Measurements from ENCODE around the gene GJD4. TPM values are rescaled to one million over a fixed set of nuclear protein-coding genes. Genes with fewer than 3 reads are reported as not detected.

GJD4 gene
- total and polyA plus RNA-seq, 12 donors = 0.03 TPM; not detected in 11

- TF ChIP-seq CTCF (IDR thresholded peaks at IDR 0.05) = peak; percentile 24 to 66 (median 48)
- peak overlapping the region; percentile 32 to 91 (median 57) for H3K4me3 ChIP-seq
- H3K27me3 ChIP-seq = peaks cover 0 to 90% (median 0%) of the 10 kb centered on the region in 7 donors
- H3K27ac ChIP-seq = peak overlapping the region in 2 of 10 donors; percentile 60 to 66
- peaks cover 8 to 66% (median 36%) of the 10 kb centered on the region in 9 donors for H3K4me1 ChIP-seq
- intact Hi-C loops (cut with DNase I) = loop anchor here in 8 of 10 donors (2.0 to 10.0 kb wide), 12 partner anchors 124 to 1137 kb away; no protein-coding TSS in a partner anchor
- H3K9me3 ChIP-seq = no peaks in the 10 kb centered on the region
- 0% methylated on average over 41 to 53 of the region's 53 CpGs for WGBS, 2 donors
- DNase-seq = peak; percentile 50 to 72
- ATAC-seq = peak in 4 of 8 donors; percentile 6 to 30 (median 18)
- H3K36me3 ChIP-seq = peaks cover 0 to 7% (median 0%) of the 10 kb centered on the region in 9 donors
Measured at GRCh38 chr10:35640474-35640873, 35.3 kb downstream of the GJD4 start.

- peaks cover 0 to 7% (median 0%) of the 10 kb centered on the region in 9 donors for H3K36me3 ChIP-seq
- no peaks in the 10 kb centered on the region for H3K9me3 ChIP-seq
- H3K27me3 ChIP-seq = peaks cover 0 to 85% (median 0%) of the 10 kb centered on the region in 7 donors
- DNase-seq (peak; percentile 42 to 67), ATAC-seq (peak; percentile 13 to 35 (median 28))
- H3K4me3 ChIP-seq = peak overlapping the region; percentile 75 to 94 (median 84)
- H3K27ac ChIP-seq = peak overlapping the region; percentile 84 to 99 (median 90)
- intact Hi-C loops (cut with DNase I) = loop anchor here in 8 of 10 donors (2.0 to 10.0 kb wide), 12 partner anchors 124 to 1136 kb away; no protein-coding TSS in a partner anchor
- peaks cover 8 to 62% (median 36%) of the 10 kb centered on the region in 9 donors for H3K4me1 ChIP-seq
- TF ChIP-seq CTCF (IDR thresholded peaks at IDR 0.05) = peak in 2 of 9 donors; percentile 5
- 0 to 1% methylated on average over 61 to 72 of the region's 72 CpGs for WGBS, 2 donors
Measured at GRCh38 chr10:35640951-35641675, 36.0 kb downstream of the GJD4 start.

- 0 to 1% methylated on average over 41 to 54 of the region's 54 CpGs for WGBS, 2 donors
- ATAC-seq = peak in 6 of 8 donors; percentile 10 to 56 (median 35)
- Histone ChIP-seq H3K27me3 (peaks cover 0 to 80% (median 0%) of the 10 kb centered on the region in 7 donors), H3K36me3 (peaks cover 0 to 7% (median 0%) of the 10 kb centered on the region in 9 donors), H3K4me3 (peak overlapping the region; percentile 75 to 94 (median 84)), H3K27ac (peak overlapping the region; percentile 84 to 99 (median 90)), H3K9me3 (no peaks in the 10 kb centered on the region), H3K4me1 (peaks cover 8 to 59% (median 36%) of the 10 kb centered on the region in 9 donors)
- TF ChIP-seq CTCF (IDR thresholded peaks at IDR 0.05) = no peak
- intact Hi-C loops (cut with DNase I) = loop anchor here in 8 of 10 donors (2.0 to 10.0 kb wide), 12 partner anchors 123 to 1136 kb away; no protein-coding TSS in a partner anchor
- no peak for DNase-seq
Measured at GRCh38 chr10:35641676-35642034, 36.5 kb downstream of the GJD4 start.

- 0 to 1% methylated on average over 73 to 80 of the region's 80 CpGs for WGBS, 2 donors
- peaks cover 0 to 74% (median 0%) of the 10 kb centered on the region in 7 donors for H3K27me3 ChIP-seq
- TF ChIP-seq CTCF (IDR thresholded peaks at IDR 0.05) = peak in 4 of 9 donors; percentile 6 to 29 (median 18)
- H3K9me3 ChIP-seq = peaks cover 0 to 2% (median 0%) of the 10 kb centered on the region in 11 donors
- peak within 1 kb of the TSS; percentile 84 to 99 (median 90) for H3K27ac ChIP-seq
- peak; percentile 93 to 97 (median 96) for ATAC-seq
- H3K4me3 ChIP-seq = peak within 1 kb of the TSS; percentile 75 to 94 (median 84)
- peaks cover 8 to 55% (median 36%) of the 10 kb centered on the region in 9 donors for H3K4me1 ChIP-seq
- DNase-seq = peak; percentile 92 to 93
- H3K36me3 ChIP-seq = peaks cover 0 to 7% (median 0%) of the 10 kb centered on the region in 9 donors
- intact Hi-C loops (cut with DNase I) = loop anchor here in 8 of 10 donors (2.0 to 10.0 kb wide), 12 partner anchors 123 to 1135 kb away; no protein-coding TSS in a partner anchor
Measured at GRCh38 chr10:35642035-35642792, 37.1 kb downstream of the GJD4 start, which contains the start of gene FZD8. FZD8 (minus strand) TSS chr10:35642296; CDS start chr10:35641429, 867 bp downstream.
